GM21825 (cell line): ENCODE results near the gene CELF2.

ENCODE experiments used
- ATAC-seq: cut with Tn5 transposase; IDR thresholded peaks from one replicate; pipeline ENCODE4 v1.9.1; 2021; ENCODE audit warnings: mild to moderate bottlenecking, moderate library complexity; ENCODE audit not compliant: unreplicated experiment

CELF2 gene

DNA sequence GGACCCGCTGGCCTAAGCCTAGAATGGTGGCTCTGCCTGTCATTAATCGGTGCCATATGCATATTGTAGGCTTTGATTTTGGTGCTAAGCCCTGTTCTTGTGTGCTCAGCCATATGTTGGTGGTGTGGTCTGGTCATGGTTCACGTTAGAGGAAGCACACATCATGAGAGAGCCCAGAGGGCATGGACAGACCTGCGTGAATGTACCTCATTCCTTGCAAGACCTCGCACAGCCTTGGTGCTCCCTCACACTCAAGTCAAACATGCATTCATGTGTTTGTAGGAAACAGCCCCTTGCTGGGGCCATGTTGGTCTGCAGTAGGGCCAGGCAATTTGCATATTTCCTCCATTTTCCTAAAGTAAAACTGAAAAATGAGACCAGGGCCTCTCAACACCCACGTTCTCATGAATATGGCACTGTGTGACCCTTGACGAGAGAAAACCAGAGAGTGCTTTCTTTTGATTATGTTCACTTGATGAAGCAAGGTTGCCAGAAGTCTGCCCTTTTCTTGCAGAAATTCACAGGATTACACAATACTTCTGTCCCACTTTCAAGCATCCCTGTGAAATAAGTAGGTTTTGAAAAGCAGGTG is 268.7 kb downstream of the CELF2 start:
- peak; percentile 59 for ATAC-seq

DNA sequence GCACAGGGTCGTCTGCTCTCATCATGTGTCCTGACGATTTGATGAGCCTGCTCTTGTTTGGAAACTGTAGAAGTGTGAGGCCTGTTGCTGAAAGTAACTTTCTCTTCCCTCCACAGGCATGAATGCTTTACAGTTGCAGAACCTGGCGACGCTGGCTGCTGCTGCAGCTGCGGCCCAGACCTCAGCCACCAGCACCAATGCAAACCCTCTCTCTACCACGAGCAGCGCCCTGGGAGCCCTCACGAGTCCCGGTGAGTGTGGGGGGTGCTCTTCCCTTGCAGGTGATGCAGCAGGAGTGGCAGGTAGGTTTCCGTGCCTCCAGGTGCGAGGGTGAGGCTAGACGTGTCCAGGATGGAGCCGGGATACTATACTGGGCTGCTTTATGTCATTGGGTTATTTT is 270.6 kb downstream of the CELF2 start:
- ATAC-seq: no peak

DNA sequence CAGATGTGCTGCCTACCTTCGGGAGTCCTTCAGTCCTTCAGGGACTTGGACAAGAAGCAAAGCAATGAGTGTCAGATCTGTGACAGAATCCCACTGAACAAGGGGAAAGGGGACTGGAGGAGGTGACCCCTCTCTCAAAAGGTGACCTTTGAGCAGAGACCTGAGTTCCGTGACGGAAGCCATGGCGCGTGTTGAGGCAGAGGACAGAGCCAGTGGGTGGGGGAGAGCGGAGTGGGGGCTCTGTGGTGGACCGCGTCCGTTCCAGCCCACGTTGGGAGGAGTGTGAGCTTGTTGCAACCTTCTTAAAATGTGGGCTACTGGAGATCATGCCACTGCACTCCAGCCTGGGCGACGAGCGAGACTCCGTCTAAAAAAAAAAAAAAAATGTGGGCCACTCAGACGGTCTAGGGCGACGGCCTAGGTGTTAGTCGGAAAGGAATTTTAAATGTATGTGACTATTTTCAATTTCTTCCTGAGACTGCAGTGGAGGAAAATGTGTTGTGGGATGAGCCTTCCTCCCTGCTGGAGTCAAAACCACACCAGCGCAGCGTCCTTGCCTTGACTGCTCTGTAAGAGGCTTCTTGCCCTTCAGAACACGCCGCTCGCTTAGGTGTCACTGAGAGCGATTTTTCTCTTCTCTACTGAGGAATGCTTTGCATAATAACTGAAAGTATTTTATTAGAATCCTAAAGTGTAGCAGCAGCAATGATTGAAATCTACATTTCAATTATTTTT is 272.7 kb downstream of the CELF2 start:
- no peak for ATAC-seq

DNA sequence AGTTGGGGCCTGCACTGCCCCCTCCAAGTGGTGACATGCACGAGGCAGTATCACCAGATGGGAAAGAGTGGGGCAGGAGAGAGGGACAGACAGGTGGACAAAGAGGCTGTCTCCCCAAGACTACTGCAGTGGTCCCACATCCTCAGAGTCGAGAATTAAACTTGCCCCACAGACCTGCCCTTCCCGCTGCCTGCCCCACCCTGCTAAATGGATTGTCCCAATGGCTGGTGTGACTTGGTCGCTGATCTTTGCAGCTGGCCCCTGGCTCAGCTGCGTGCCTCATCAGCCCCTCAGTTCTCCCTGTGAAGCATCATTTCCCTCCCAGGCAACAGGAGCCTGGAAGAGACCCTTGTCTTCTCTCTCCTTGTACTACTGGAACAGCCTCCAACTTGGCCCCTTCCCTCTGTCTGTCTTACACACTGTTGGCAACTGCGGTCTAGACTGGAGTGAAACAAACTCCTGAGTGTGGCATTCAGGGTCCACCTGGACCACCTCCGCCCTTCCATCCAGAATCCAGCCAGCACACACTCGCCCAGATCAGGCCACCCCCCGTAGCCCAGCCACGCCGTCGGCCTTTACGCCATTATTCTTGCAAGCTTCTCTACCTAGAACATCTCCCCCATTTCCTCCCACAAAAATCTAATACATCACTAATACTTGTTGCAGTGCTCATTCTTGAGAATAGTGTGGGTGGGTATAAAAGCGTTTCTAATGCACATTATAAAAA is 275.1 kb downstream of the CELF2 start:
- ATAC-seq: no peak

DNA sequence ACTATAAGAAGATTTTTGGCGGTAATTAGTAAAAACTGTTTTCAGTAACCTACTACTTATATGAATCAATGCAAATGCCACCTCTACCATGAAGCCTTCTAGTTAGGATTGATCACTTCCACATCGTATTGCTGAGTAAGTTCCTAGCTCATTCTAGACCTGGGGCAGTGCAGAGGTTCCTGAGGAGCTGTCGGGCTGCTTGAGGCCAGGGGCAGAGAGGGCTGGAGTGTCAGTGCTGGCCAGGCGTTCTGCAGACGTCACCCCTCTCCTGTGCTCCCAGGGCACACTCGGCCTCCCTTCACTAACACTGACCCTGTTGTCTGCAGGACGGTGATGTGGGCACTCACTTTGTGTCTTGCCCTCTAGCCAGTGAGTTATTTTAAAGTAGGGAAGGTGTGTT is 275.7 kb downstream of the CELF2 start:
- ATAC-seq: no peak

DNA sequence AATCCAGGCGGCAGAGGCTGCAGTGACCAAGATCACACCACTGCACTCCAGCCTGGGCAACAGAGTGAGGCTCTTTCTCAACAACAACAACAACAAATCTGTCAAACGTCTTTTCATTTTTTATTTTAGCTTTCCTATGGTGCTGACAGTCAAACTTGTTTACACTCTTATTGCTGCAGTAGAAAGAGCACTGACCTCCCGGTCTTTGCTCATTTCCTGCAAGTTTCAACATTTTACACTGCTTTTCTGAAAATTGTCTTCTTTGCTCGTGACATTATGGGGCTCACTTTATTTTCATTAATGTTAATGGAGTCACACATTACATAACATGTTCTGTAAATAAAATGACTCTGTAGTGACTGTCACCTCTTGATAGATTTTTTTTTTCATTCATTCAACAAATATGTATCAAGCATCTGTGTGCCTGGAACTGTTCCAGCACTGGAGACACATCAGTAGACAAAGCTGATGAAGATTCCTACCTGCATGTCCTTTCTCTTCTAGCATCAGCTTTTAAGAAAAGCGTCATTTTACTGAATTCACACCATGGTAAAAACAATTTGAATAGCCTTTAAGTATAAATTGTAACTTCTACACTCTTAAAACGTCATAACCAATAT is 277.3 kb downstream of the CELF2 start:
- ATAC-seq: no peak

DNA sequence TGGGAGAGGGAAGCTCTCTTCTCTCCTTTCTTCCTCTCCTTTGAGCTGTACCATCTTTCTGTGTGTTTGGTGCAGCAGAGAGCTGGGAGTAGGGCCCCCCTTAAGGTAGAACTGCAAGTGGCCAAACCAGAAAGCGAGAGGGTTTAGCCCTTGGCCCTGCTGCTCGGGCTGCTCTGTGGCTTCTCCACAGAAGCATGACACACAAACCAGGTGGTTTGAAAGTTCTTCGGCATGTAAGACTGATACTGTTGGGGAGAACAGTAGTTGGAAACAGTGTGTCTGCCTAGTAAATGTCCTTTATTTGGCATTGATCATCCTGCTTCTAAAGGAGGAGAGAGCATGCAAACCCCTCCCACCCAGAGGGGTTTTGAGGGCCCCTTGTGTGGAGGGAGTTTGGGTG is 277.8 kb downstream of the CELF2 start:
- no peak for ATAC-seq

DNA sequence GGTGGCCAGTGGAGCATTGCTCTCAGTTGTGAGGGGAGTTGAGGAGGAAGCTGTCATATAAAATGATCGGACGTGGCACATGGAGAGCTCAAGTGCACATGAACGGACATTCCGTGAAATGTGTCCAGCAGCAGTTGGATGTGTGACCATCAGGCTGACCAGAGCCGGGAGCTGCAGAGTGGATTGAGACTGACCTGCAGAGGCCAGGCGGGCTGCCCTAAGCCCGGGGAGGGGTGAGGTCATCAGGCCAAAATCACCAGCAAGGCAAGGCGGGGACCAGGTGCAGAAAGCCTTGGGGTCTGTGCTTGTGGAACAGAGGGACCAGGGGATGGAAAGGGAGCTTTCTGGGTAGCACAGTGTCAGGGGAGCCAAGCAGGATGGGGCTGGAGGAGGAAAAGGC is 279.5 kb downstream of the CELF2 start:
- no peak for ATAC-seq

DNA sequence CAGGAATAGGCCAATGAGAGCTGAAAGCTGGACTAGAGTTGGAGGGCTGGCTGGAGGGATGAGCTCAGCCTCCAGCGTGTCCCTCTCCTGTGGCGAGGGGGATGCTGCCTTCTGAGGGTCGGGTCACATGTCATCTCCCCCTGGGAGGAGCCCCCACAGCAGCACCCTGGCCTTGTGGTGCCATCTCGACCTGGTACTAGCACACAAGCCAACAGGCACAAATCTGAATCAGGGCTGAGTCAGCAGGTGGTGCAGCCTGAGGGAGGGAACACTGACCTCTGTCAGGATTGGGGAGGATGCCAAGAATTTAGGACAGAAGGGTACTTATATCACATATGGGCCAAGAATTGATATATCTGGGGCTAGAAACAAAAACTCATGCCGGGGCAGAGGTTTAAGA is 280.4 kb downstream of the CELF2 start:
- no peak for ATAC-seq

DNA sequence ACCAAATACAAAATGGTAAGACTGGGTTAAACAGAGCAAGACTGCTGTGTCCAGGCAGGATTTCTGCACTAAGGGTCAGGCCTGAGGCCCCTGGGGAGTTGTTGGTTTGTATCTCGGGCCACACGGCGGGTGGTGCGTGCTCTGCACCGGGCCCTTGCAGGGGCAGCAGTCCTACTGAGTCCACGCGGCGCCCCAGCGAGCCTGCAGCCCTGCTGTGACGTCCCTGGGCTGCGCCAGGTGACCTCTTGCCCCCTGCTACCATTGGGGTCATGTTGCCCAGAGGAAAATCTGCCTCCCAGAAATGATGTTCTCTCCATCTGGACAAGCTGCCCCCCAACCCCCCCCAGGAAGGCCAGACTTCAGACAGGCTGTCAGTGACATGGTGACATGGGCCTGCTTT is 281.5 kb downstream of the CELF2 start:
- ATAC-seq: no peak

DNA sequence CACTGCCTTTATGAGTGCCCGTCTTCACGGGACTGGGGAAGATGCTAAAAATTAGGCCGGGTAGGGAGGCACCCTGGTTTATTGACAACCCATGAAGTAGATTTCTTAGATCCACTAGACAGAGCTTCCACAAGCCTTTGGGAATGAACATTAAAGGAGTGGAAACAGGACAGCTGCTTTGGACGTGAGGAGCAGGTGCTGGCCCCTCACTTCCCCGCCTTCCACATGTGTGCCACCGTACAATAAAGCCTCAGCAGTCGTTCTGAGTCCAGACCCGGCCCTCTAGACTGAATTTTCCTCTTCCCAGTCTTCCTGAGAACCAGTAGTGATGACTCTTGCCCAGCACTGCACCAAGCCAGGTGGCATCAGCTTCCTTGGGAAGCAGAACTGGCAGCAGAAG is 282.4 kb downstream of the CELF2 start:
- no peak for ATAC-seq

DNA sequence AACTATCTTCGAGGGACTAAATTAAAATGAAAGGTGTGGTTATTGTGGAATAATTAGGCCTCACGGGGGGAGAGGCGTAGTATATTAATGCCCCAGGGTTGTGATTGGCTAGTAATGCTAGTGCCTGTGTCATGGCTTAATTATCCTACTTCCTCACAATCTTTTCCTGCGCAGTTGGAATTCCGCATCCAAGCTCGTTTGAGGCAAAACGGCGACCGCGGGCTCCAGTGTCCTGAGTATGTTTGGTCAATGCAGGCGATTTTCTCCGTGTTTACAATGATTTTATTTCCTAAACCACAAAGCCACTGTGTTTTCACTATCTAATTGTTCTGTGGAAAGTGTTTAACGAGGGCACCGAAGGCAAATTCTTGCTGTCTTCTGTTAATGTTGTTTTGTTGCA is 282.9 kb downstream of the CELF2 start:
- no peak for ATAC-seq

DNA sequence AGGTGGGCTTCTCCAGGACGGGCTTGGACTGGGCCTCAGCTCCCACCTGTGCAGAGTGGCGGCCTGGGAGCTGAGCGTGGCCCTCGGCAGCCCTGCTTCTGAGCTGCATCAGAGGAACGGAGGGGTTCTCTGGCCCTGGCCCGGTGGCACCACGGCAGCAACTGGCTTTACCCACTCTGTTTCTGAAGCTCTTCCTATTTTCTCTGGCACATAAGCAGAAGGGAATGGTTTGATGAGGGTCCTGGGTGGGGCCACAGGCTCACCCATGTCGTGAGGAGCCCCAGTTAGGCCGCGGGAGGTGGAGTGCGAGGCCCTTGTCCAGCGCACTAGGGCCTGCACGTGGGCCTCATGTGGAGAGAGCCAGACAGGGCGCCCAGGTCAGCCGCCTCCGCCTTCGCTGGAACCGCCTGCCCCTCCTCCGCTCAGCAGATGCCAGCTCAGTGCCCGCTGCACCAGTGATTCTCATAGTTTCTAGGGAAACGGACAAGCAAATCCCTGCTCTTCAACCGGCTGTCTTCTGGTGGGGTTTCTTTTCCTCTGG is 284.0 kb downstream of the CELF2 start:
- ATAC-seq: no peak

DNA sequence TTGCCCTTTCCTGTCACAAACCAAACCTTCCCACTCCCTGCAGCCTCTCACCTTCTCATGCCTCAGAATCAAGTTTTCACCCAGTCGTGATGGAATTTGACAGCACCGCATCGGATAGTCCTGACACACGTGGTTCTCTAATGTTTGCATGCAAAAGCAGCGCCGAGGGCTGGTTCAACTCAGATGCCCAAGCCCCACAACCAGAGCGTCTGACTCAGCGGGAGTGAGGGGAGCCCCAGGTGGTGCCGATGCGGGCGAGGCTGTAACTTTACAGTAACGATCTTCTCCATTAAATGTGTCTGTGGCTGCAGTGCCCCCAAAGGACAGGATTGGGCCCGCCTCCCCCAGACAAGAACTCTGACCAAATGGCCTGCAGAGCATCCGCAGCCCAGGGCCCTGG is 284.5 kb downstream of the CELF2 start:
- no peak for ATAC-seq

DNA sequence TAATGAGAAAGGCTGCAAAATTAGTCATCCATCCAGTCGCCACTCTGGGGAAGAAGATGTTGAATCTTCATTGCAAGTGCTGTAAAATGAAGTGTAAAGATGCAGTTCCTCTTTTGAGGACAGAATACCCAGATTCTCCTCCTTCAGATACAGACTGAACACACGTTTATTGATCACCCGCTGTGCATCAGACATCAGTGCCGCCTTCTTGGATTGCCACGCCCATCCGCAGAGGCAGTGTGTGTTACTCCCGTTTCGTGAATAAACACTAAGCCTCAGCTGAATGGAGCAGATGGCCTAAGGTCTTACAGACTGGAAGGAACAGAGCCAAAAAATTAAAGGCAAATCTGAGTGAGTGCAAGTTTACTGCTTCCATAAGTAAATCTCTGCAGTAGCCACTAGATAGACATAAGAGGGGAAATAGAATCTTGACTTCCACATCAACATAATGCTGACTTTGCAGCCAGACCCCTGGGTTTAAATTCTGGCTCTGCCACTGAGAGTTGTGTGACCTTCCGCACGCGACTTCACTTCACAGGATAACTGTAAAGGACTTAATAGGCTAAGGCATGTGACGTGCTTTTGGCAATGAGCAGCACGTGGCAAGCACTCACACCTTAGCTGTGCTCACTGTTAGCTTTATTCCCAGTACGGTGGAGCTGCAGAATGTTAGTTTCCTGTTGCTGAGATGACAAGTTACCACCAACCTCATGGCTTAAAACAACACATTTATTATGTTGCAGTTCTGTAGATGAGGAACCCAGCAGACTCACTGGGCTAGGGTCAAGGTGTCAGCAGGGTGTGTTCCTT is 285.9 kb downstream of the CELF2 start:
- ATAC-seq: no peak

DNA sequence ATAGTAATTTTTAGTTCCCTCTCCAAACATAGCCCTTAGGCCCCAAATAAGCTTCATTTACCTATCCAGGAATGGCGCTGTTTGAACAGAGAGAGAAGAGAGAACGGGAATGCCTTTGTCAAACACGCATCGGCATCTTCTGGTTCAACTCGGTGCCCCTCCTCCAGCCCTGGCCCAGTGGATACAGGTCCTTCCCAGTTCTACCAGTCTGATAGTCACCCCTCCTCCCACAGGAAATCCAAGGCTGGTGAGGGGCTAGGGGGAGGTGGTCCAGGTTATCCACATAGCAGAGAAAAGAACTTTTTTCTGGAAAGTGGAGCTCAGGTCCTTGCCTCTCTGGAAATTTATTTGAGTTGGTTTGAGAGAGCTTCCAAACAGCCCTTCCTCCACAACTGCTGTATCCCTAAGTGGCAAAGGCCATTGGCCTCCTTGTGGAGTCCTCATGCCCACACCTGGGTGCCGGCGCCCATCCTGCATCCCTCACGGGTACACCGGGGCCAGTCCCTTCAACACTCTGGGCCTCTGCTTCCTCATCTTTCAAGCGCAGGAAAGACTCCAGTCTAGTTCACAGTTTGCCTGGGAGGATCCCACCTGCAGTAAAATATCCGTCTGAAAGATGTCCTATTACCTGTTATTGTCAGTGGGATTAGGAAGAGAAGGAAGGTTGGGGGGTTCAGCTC is 287.4 kb downstream of the CELF2 start:
- no peak for ATAC-seq

DNA sequence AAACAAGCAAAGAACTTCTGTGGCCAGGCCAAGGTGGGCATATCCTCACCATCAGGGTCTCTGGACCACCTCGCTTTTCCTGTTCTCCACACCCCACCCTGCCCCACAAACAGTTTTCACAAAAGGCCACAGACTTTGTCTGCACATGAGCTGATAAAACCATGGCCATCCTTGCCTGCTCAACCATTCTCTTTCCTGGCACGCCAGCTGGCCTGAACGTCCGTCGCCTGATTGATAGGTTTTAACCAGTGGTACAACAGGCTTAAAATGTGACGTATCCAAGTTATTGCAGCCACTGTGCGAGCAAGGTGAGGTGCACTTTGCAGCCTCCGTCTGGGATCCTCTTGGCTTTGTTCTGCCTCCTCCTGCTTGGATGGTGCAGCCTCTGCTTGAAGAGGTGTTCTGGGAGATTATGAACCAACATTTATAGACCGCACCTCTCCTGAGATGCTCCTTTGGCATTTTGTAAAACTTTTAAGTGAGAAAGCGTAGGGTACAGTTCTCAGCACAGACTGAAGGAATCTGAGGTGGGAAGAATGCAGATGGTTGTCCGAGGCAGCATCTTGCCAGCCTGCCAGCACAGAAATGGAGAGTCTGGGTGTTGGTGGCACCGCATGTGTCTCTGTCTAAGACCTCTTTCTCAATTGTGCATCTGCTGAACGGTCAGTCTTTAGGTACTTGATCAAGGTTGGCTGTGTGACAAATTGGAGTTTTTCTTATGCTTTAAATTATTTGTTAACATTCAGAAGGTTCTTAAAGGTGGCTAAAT is 288.3 kb downstream of the CELF2 start:
- no peak for ATAC-seq

DNA sequence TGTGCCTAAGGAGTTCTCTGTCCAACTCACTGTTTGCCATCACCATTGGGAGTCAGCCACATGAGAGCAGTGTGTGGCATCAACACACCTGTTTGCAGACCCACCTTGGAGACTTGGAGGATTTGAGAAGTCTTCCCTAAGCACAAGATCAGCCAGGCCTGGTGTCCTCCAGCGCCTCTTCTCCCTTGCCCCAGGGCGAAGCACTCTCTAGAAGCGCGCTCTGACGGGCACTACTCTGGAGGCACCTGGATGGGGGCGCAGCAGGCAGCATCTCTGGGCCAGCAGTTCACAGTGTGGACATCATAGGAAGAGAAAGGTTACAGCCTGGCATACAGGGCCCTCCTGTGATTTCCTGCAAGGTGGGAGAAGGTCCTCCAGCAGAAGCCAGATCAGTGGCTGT is 289.3 kb downstream of the CELF2 start:
- ATAC-seq: no peak

DNA sequence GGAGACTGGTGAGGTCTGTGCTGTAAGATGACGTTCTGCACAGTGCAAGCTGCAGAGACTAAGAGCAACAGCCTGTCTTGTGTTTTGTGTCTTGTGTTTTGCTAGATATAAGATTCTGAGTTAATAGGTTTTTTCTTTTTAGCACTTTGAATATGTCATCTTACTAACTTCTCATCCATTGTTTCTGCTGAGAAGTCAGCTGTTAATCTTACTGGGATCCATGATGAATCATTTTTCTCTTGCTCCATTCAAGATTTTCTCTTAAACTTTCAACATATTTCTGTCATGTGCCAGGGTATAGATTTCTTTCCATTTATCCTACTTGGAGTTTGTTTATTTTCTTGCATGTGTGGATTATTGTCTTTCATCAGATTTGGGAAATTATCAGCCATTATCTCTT is 290.3 kb downstream of the CELF2 start:
- no peak for ATAC-seq
